K562 (cell line): ENCODE measurements around the gene HPSE2. TPM values are rescaled to one million over a fixed set of nuclear protein-coding genes. Genes with fewer than 3 reads are reported as not detected.

Experiments used
- ATAC-seq: fragments of 200-7000 bp; cut with Tn5 transposase; 3 replicates; pipeline ENCODE4 v1.9.1; 2020; ENCODE audit warnings: moderate library complexity
- BruUV-seq: library from RNA; stranded (reverse); fragments of 400-500 nt; replicated peaks from 2 replicates; lab custom pipeline; 2021; lab: Mats Ljungman, UMichigan
- CTCF ChIA-PET: fragments of 300-600 bp; formaldehyde crosslinking; extraction: SDS; loops from one replicate; lab custom pipeline; 2021; ENCODE audit warnings: low intra/inter-chr PET ratio; lab: Yijun Ruan, JAX
- POLR2A ChIA-PET: fragments of 300-600, 350-650 bp; sonication (Branson Sonifier 250); formaldehyde crosslinking; extraction: SDS; loops from one replicate; lab custom pipeline; 2021; ENCODE audit warnings: antibody characterized with exemption, inconsistent platforms; lab: Yijun Ruan, JAX
- DNase-seq, 4 experiments: peaks; one replicate each; pipeline versions ENCODE4 v3.0.0 to v3.0.0-alpha.2; 2011 to 2018; ENCODE audit warnings: low spot score in 3 of 4, mixed read lengths in 3 of 4; ENCODE audit errors: extremely low read depth in 1 of 4
- FAIRE-seq: peaks from 2 replicates; lab custom pipeline; 2011; peaks lifted over from hg19 to GRCh38; lab: Jason Lieb, UNC
- H2AFZ ChIP-seq: 2 replicates; pipeline ENCODE4 v1.6.0; 2011; ENCODE audit warnings: low read depth, low read length, control low read depth, inconsistent platforms
- H3K27ac ChIP-seq: fragments of 200-600 bp; 3 replicates; pipeline ENCODE4 v1.8.0; 2011; ENCODE audit warnings: low read depth, mild to moderate bottlenecking, control low read depth, inconsistent platforms, low read length, moderate library complexity, mixed read lengths; ENCODE audit errors: extremely low read depth
- H3K27me3 ChIP-seq, 2 experiments: fragments of 300-600 bp in 1 of 2; 2 replicates in 1 of 2; 3 replicates in 1 of 2; pipeline versions ENCODE4 v1.6.0 to v1.8.0; 2011; ENCODE audit warnings: inconsistent platforms in 2 of 2, low read length in 2 of 2, mild to moderate bottlenecking in 1 of 2, mixed read lengths in 1 of 2, moderate library complexity in 1 of 2; ENCODE audit not compliant: control insufficient read depth in 2 of 2, insufficient read depth in 2 of 2
- H3K36me3 ChIP-seq: fragments of 300-600 bp; 3 replicates; pipeline ENCODE4 v1.8.0; 2011; ENCODE audit warnings: mild to moderate bottlenecking, low read length, inconsistent platforms; ENCODE audit not compliant: control insufficient read depth, insufficient read depth
- H3K4me1 ChIP-seq, 2 experiments: fragments of 200-600 bp in 1 of 2; replicated peaks in 1 of 2; 2 replicates in 1 of 2; 3 replicates in 1 of 2; pipeline versions ENCODE4 v1.5.1 to v1.8.0; 2011; ENCODE audit warnings: inconsistent platforms in 2 of 2, low read length in 2 of 2, mild to moderate bottlenecking in 1 of 2, mixed read lengths in 1 of 2, moderate library complexity in 1 of 2; ENCODE audit not compliant: control insufficient read depth in 2 of 2, insufficient read depth in 2 of 2
- H3K4me2 ChIP-seq: 2 replicates; pipeline ENCODE4 v1.6.1; 2011; ENCODE audit warnings: low read length, control low read depth, inconsistent platforms, mixed read lengths; ENCODE audit not compliant: insufficient read depth
- H3K4me3 ChIP-seq: fragments of 200-600 bp; sonication (generic), shearing (Covaris generic); 2 replicates; pipeline ENCODE4 v1.5.1; 2016; ENCODE audit warnings: control low read depth, inconsistent platforms
- H3K79me2 ChIP-seq: fragments of 200-600 bp; 3 replicates; pipeline ENCODE4 v1.8.0; 2011; ENCODE audit warnings: low read length, inconsistent platforms; ENCODE audit not compliant: control insufficient read depth, insufficient read depth
- H3K9ac ChIP-seq, 2 experiments: 2 replicates each; pipeline versions ENCODE4 v1.6.0 to v1.6.1; 2011; ENCODE audit warnings: low read depth in 2 of 2, low read length in 2 of 2, control low read depth in 1 of 2, inconsistent platforms in 1 of 2, mild to moderate bottlenecking in 1 of 2, mixed read lengths in 1 of 2; ENCODE audit not compliant: insufficient read depth in 1 of 2
- H3K9me1 ChIP-seq: one replicate; pipeline ENCODE4 v1.6.0; 2011; ENCODE audit warnings: inconsistent platforms, mild to moderate bottlenecking, low read length, moderate library complexity; ENCODE audit not compliant: control insufficient read depth, insufficient read depth
- H3K9me3 ChIP-seq: replicated peaks from 2 replicates; pipeline ENCODE4 v1.5.1; 2011; ENCODE audit warnings: low read depth, low read length, inconsistent platforms; ENCODE audit not compliant: control insufficient read depth, insufficient read depth
- H4K20me1 ChIP-seq: replicated peaks from 2 replicates; pipeline ENCODE4 v1.6.1; 2011; ENCODE audit warnings: low read length, inconsistent platforms, mixed read lengths; ENCODE audit not compliant: control insufficient read depth, insufficient read depth
- BHLHE40 ChIP-seq: IDR thresholded peaks from 2 replicates; pipeline ENCODE4 v1.6.1; 2011; ENCODE audit warnings: low read length, improper control_type of control experiment
- BMI1 ChIP-seq: fragments of 150-350 bp; IDR thresholded peaks from 2 replicates; pipeline ENCODE4 v1.6.1; 2014; ENCODE audit warnings: low read length
- DDX20 ChIP-seq: fragments of 450-650 bp; IDR thresholded peaks from 2 replicates; pipeline ENCODE4 v1.6.1; 2016; ENCODE audit warnings: missing genetic modification characterization, low read depth, mild to moderate bottlenecking, missing compliant biosample characterization, moderate library complexity
- EWSR1 ChIP-seq: fragments of 450-650 bp; IDR thresholded peaks from 2 replicates; pipeline ENCODE4 v1.6.1; 2018; ENCODE audit warnings: borderline replicate concordance, mild to moderate bottlenecking, low read depth, moderate library complexity; ENCODE audit not compliant: partially characterized antibody
- GABPA ChIP-seq: fragments of 200-800 bp; sonication (Bioruptor generic); conservative IDR thresholded peaks from 2 replicates; pipeline ENCODE4 v1.6.1; 2016; ENCODE audit warnings: low read depth, missing genetic modification characterization, missing compliant biosample characterization
- KHSRP ChIP-seq: fragments of 450-650 bp; IDR thresholded peaks from 2 replicates; pipeline ENCODE4 v1.6.1; 2017
- RNF219 ChIP-seq: fragments of 250-450 bp; sonication (Bioruptor Pico); IDR thresholded peaks from 2 replicates; pipeline ENCODE4 v1.5.0; 2022; ENCODE audit warnings: mild to moderate bottlenecking
- TGIF2 ChIP-seq: sonication (generic); formaldehyde crosslinking; IDR thresholded peaks from 2 replicates; pipeline ENCODE4 v1.8.1; 2022; ENCODE audit warnings: mild to moderate bottlenecking, missing genetic modification reagents, moderate library complexity
- WGBS: fragments of 100-300 bp; shearing (Covaris generic); methylation state at CpG from one replicate; pipeline ENCODE4 v1.1.6; 2016; ENCODE audit warnings: low coverage, mixed read lengths; ENCODE audit not compliant: insufficient coverage; ENCODE audit errors: missing lambda C conversion rate; 5-methylcytosine and 5-hydroxymethylcytosine counted together
- in situ Hi-C: fragments of 300-500 bp; cut with MboI; formaldehyde crosslinking; loops from 4 replicates; pipeline ENCODE4 v1.15.0; 2018; ENCODE audit warnings: inconsistent platforms, mixed read lengths
- intact Hi-C: fragments of 100-400 bp; cut with micrococcal nuclease; formaldehyde crosslinking; loops from 2 replicates; pipeline ENCODE4 v1.14.2; 2022
- polyA plus RNA-seq, 8 experiments: library from polyadenylated mRNA; depleted of rRNA in 4 of 8; stranded (reverse) in 5 of 8; unstranded in 3 of 8; fragments of >200 nt; fragmentation: Nextera tagmentation in 2 of 8; fragmentation: Illumina TruSeq in 1 of 8; extraction: Ambion mirVana in 2 of 8; extraction: Trizol in 1 of 8; gene quantifications; 2 replicates each; pipeline versions ENCODE4 v1.2.1 to v1.2.3, GENCODE V29; 2011 to 2014; ENCODE audit warnings: inconsistent platforms in 1 of 8, missing spikeins in 1 of 8
- total RNA-seq, 7 experiments: library from RNA; depleted of rRNA in 6 of 7; stranded (reverse); fragments of >200 nt in 6 of 7; fragmentation: Illumina TruSeq in 2 of 7; extraction: Trizol in 2 of 7; gene quantifications; 2 replicates each; pipeline versions ENCODE4 v1.2.1 to v1.2.3, GENCODE V29; 2011 to 2021; ENCODE audit warnings: low replicate concordance in 1 of 7

Gene HPSE2
- total and polyA plus RNA-seq, 9 of the 15 experiments (the other 6 are each of a cell fraction or from before 2014, with no cell fraction given), result 0.03 to 0.10 (median 0.04) TPM; not detected in 2

- ChIA-PET CTCF (no interaction called here), POLR2A (no interaction called here)
- H3K9ac ChIP-seq, result no peak overlapping the region
- no peaks in the 10 kb centered on the region for H4K20me1 ChIP-seq
- in situ Hi-C loops (no loop called here), intact Hi-C loops (no loop called here)
- no peaks in the 10 kb centered on the region for H3K9me3 ChIP-seq
- no peaks in the 10 kb centered on the region for H3K9me1 ChIP-seq
- peaks cover 0 to 2% of the 10 kb centered on the region in 2 experiments; a peak in 1 of 5 replicates for H3K4me1 ChIP-seq
- no peak overlapping the region for H3K4me2 ChIP-seq
- H3K36me3 ChIP-seq, result no peaks in the 10 kb centered on the region
- 0 out of 2 replicates have a peak overlapping the region, but pooled peaks have one; percentile 6 for H2AFZ ChIP-seq
- DNase-seq, result no peak
- H3K4me3 ChIP-seq, result no peak overlapping the region
- 46% methylated on average over 2 of the region's 2 CpGs for WGBS
- BruUV-seq, result no TSS peak
- no peak for ATAC-seq
- H3K27ac ChIP-seq, result no peak overlapping the region
- TF ChIP-seq RNF219 (CRISPR knock-in tag) (no peak), BHLHE40 (no peak), DDX20 (tag) (no peak), TGIF2 (no peak), BMI1 (no peak), GABPA (tag) (no peak), EWSR1 (no peak), KHSRP (no peak)
- no peak for FAIRE-seq
- no peaks in the 10 kb centered on the region for H3K79me2 ChIP-seq
- no peaks in the 10 kb centered on the region for H3K27me3 ChIP-seq
Observed at GRCh38 chr10:98880971-98881370, 354.7 kb downstream of the HPSE2 start.
